Choroid plexus epithelial cell (primary cell): ENCODE results near the gene CCDC85C.
"Not testable (repeated sequence)": the region's sequence is repeated elsewhere in the genome, so short reads cannot be mapped to it uniquely, and the experiment has no call there.

ENCODE experiments used
- DNase-seq: peaks from one replicate; pipeline ENCODE4 v3.0.0-alpha.2; 2010; ENCODE audit warnings: low read depth
- H3K4me3 ChIP-seq: 2 replicates; pipeline ENCODE4 v1.5.1; 2011; ENCODE audit warnings: low read depth, mild to moderate bottlenecking, control low read depth, low read length, moderate library complexity
- CTCF ChIP-seq: conservative IDR thresholded peaks from 2 replicates; pipeline ENCODE4 v1.5.1; 2011; ENCODE audit warnings: low read depth, mild to moderate bottlenecking, control low read depth, inconsistent platforms, low read length, moderate library complexity

The CCDC85C gene

DNA sequence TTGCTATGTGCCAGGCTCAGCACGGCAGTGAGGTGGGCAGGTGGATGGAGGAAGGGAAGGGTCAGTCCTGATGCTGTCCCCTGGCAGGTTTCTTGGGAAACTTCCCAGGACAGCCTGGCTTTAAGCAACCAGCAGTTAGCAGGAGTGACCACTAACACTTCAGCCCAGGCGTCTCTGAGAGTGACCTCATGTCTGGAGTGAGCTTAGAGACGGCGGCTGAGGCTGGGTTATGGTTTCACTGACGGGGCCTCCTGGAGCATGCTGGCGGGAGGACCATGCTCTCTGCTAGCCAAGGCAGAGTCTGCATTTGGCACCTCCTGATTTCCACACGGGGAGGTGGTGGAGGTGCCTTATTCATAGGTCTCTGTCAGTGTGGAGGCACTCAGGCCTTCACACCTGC, 43.4 kb upstream of the CCDC85C start:
- no peak for DNase-seq
- no peak overlapping the region for H3K4me3 ChIP-seq
- TF ChIP-seq CTCF: no peak

DNA sequence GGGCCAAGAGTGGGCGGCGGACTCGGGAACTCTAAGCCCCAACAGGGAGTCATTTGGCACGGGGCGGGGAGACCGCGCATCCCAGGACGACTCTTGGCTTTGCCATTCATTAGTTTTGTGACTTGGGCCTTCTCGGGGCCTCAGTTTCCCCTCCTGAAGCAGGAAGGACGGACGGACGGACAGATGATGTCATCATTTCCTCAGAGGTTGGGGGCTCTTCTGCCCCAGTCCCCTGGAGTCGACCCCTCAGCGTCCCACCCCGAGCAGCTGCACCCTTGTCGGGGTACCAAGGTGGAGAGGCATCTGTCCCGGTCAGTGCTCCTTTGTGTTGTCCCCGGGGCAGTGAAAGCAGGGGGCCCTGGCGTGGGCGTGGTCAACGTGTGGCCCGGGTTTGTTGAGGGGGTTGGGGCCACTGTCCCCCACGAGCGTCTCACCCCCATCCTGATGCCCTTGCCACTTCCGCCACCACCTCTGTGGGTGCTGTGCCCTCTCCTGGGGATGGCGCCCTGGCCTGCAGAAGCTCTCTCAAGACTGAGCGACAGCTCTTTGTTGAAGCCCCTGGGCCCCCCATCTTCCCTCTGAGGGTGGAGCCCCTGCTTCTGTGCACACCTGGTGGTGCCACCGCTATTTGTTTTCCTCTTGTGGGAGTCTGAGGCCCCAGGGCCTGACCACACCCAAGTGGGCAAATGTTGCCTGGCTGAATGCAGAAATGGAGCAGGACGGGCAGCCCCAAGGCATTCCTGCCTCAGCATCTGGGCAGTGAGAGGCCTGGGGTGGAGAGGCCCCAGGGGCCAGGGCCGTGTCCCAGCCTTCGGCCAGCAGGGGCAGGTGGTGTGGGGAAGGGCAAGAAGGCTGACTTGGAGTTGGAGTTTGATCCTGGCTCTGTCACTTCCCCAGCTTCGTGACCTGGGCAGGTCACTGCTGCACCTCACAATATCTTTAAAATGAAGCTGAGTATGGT, 41.8 kb upstream of the CCDC85C start:
- TF ChIP-seq CTCF: no peak
- no peak for DNase-seq
- H3K4me3 ChIP-seq: peak overlapping the region; percentile 51

GRCh38 chr14:99644723-99645544, 40.9 kb upstream of the CCDC85C start, which contains the start of gene HHIPL1:
Gene HHIPL1, plus strand, starts transcription at chr14:99645129. Its CDS starts 79 bp downstream, at chr14:99645208.
- peak; percentile 46 for DNase-seq
- TF ChIP-seq CTCF: no peak

GRCh38 chr14:99644035-99644587, 40.1 kb upstream of the CCDC85C start:
- H3K4me3 ChIP-seq: no peak overlapping the region
- DNase-seq: no peak
- no peak for TF ChIP-seq CTCF

More at GRCh38 chr14:99644723-99645544, 40.9 kb upstream of the CCDC85C start, which contains the start of gene HHIPL1:
- H3K4me3 ChIP-seq: peak within 1 kb of the TSS; percentile 51

DNA sequence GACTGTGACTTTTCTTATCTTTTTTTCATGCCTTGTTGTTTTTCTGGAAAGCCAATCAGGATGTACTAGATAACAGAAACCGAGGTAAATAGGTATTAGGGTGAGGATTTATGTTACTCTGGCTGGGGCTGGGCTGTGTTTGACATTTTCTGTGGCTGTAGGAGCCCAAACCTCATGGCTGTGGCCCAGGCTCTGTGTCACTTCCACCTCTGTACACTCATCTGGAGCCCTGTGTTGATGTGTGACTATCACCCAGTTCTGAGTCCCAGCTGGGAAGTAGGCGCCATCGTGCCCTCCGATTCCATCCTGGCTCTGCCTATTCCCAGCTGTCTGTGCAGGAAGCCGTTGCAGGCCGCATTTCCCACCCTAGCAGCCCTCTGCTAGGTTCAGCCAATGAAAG, 39.3 kb upstream of the CCDC85C start:
- H3K4me3 ChIP-seq: no peak overlapping the region
- DNase-seq: no peak
- no peak for TF ChIP-seq CTCF

GRCh38 chr14:99642771-99643170, 38.8 kb upstream of the CCDC85C start:
- not testable (repeated sequence) for DNase-seq, H3K4me3 ChIP-seq

GRCh38 chr14:99637624-99638023, 33.6 kb upstream of the CCDC85C start:
- DNase-seq: no peak
- no peak overlapping the region for H3K4me3 ChIP-seq
- no peak for TF ChIP-seq CTCF
